ENCODE results near the gene ZBTB39.
"Not testable (repeated sequence)": the region's sequence is repeated elsewhere in the genome, so short reads cannot be mapped to it uniquely, and the experiment has no call there.

The ZBTB39 gene

GRCh38 chr12:56989861-56990610 is 16.3 kb downstream of the ZBTB39 start:
- TF ChIP-seq POLR2A (IDR thresholded peaks at IDR 0.05; ENCODE audit: low read depth, low read length), result no peak
- DNase-seq (ENCODE audit: insufficient read length, low spot score) (no peak), FAIRE-seq (no peak)

DNA sequence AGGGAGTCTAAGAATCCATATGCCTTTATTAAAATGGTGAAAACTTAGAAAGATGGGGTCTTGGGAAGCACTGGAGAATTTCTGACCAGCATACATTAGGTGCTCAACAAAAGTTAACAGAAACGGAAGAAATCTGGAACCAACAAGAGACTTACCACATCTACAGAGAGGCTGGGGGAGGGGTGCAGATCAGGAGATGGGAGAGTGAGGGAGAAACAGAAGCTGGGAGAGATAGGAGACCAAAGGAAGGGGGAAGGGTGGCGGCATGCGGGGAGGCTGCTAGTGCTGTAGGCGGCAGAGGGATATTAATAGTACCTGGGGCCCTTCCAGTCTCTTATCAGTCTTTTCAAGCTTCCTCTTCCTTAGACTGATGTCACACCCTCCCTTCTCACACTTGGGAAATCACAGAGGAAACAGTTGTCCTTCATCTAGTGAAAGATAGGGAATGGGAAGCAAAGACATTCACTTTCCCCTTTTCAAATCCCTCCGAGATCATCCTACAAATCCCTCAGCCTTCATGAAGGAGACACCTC is 18.1 kb downstream of the ZBTB39 start:
- no peak for DNase-seq (ENCODE audit: insufficient read length, low spot score)
- TF ChIP-seq POLR2A (IDR thresholded peaks at IDR 0.05; ENCODE audit: low read depth, low read length), result no peak
- no peak for FAIRE-seq

- no peak for TF ChIP-seq POLR2A (IDR thresholded peaks at IDR 0.05; ENCODE audit: low read depth, low read length)
- FAIRE-seq (no peak), DNase-seq (ENCODE audit: insufficient read length, low spot score) (peak; percentile 71)
These were observed 18.7 kb downstream of the ZBTB39 start for GRCh38 chr12:56987551-56988053.

GRCh38 chr12:56987011-56987410 is 19.3 kb downstream of the ZBTB39 start:
- no peak for TF ChIP-seq POLR2A (IDR thresholded peaks at IDR 0.05; ENCODE audit: low read depth, low read length)
- FAIRE-seq, result no peak
- DNase-seq (ENCODE audit: insufficient read length, low spot score), result no peak

- peak; percentile 44 for DNase-seq (ENCODE audit: insufficient read length, low spot score)
- FAIRE-seq, result peak; percentile 82
These were observed 20.6 kb downstream of the ZBTB39 start for GRCh38 chr12:56985714-56986113.

GRCh38 chr12:56983386-56983785 is 23.0 kb downstream of the ZBTB39 start:
- FAIRE-seq, result no peak
- DNase-seq (ENCODE audit: insufficient read length, low spot score), result no peak
- TF ChIP-seq POLR2A (IDR thresholded peaks at IDR 0.05; ENCODE audit: low read depth, low read length), result no peak

DNA sequence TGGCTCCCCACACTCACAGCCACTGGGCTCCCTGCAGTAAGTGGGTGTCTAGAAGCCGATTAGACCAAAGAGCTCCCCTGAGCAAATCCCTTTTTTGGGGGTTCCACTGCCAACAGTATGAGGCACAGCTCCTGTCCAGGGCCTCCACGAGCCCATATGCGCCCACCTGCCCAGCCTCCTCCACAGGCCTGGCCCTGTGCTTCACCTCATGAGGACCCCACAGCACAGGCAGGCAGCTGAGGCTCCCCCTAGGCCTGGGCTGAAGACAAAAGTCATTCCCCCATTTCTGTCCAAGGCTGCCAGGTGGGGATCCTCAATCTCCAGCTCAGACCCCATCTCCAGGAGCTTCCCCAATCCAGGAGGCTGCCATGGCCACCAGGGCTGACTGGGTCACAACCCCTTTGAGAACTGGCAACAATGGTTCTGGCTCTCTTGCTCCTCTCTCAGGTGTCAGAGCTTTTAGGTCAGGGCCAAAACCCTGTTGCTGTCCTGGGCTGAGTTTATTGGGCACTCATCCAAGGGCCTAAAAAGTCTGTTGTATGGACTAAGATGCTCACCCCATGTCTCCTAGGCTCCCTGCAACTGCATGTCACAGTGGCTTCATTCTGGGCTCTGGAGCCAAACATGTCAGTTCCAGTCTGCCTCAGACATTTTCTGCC is 23.6 kb downstream of the ZBTB39 start:
- FAIRE-seq; DNase-seq (ENCODE audit: insufficient read length, low spot score): not testable (repeated sequence)

DNA sequence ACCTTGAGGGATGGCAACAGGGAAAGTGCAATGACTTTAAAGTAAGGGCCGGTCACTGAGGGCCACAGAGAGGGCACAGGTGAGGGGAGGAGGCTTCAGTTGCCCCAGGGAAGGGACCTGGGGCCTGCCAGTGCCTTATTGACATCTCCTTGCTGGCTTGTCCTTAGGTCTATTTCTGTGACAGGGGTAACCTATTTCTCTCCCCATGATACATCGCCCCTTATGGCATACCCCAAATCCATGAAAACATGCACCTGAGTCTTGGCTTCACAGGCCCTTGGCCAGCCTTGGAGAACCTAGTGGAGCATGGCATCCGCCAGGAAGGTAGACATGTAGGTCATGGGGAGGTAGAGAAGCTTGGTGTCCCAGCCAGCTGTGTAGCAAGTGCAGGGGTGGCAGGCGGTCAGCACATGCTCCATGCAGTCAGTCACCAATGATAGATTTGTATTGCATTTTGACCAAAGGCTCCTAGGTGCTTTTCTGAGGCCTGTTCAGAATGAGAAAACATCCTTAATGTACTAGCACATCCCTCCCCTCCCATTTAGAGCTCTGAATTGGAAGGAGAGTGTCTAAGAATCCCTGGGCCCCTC is 25.3 kb downstream of the ZBTB39 start:
- DNase-seq (ENCODE audit: insufficient read length, low spot score) (no peak), FAIRE-seq (no peak)

GRCh38 chr12:56980268-56980667 is 26.1 kb downstream of the ZBTB39 start:
- DNase-seq (ENCODE audit: insufficient read length, low spot score), result no peak
- FAIRE-seq, result no peak
- TF ChIP-seq POLR2A (IDR thresholded peaks at IDR 0.05; ENCODE audit: low read depth, low read length), result no peak

More for the DNA sequence above, 25.3 kb downstream of the ZBTB39 start:
- TF ChIP-seq POLR2A (IDR thresholded peaks at IDR 0.05; ENCODE audit: low read depth, low read length), result no peak

DNA sequence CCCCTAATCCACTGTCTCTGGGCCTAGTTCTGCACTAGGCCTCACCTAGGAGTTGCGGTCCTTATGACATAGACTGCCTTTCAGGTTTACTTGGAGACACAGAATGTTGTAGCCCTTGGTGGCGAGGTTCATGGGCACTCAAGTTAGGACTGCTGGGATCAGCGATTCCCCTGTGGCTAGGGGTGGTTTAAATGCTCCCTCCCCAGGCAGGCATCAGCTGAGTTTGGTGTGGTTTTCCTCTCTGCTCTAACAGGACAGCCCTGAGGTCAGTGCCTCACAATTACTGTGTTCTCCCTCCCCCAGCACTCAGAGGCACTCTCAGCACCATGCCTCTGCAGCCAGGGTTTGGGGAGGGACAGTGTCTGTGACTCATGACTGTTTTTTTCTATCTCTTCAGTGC is 26.7 kb downstream of the ZBTB39 start:
- no peak for TF ChIP-seq POLR2A (IDR thresholded peaks at IDR 0.05; ENCODE audit: low read depth, low read length)
- FAIRE-seq (no peak), DNase-seq (ENCODE audit: insufficient read length, low spot score) (no peak)

DNA sequence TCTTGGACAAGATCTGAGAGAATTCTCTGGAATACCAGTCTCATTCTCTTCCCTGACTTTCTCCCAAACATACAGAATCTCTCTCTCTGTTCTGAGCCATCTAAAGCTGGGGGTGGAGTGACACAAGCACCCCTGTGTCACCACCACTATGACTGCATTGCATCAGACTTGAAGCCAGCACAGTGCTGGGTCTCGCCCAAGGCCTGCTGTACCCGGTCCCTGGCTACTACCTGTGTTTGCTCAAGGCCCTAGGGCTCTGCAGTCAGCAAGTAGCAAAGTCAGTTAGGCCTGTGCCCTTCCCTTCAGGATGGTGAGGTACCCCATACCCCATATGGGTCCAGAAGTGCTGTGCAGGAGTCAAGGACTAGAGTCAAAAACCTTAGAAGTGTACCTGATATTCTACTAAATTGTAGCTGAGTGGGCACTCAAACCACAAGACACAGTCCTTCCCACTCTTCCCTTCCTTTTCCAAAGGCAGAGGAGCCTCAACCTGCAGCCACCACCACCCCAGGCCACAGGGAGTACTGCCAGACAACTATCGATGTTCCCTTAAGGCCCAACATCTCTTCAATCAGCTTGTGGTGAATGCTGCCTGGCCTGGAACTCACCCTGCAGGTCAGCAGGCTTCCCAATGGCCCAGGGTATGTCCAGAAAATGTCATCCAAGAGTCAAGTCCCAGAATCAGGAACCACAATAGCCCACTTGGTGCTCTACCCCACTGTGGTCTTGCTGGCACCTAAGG is 27.8 kb downstream of the ZBTB39 start:
- TF ChIP-seq POLR2A (IDR thresholded peaks at IDR 0.05; ENCODE audit: low read depth, low read length), result no peak
- DNase-seq (ENCODE audit: insufficient read length, low spot score), result no peak
- FAIRE-seq, result no peak

DNA sequence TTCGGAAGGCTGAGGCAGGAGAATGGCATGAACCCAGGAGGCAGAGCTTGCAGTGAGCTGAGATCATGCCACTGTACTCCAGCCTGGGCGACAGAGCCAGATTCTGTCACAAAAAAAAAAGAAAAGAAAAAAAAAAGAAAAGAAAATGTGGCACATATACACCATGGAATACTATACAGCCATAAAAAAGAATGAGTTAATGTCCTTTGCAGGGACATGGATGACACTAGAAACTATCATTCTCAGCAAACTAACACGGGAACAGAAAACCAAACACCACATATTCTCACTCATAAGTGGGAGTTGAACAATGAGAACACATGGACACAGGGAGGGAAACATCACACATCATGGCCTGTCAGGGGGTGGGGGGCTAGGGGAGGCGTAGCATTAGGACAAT is 29.0 kb downstream of the ZBTB39 start:
- DNase-seq (ENCODE audit: insufficient read length, low spot score); FAIRE-seq: not testable (repeated sequence)

DNA sequence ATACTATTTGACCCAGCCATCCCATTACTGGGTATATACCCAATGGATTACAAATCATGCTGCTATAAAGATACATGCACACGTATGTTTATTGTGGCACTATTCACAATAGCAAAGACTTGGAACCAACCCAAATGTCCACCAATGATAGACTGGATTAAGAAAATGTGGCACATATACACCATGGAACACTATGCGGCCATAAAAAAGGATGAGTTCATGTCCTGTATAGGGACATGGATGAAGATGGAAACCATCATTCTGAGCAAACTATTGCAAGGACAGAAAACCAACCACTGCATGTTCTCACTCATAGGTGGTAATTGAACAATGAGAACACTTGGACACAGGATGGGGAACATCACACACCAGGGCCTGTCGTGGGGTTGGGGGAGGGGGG is 32.1 kb downstream of the ZBTB39 start:
- not testable (repeated sequence) for DNase-seq (ENCODE audit: insufficient read length, low spot score); FAIRE-seq

DNA sequence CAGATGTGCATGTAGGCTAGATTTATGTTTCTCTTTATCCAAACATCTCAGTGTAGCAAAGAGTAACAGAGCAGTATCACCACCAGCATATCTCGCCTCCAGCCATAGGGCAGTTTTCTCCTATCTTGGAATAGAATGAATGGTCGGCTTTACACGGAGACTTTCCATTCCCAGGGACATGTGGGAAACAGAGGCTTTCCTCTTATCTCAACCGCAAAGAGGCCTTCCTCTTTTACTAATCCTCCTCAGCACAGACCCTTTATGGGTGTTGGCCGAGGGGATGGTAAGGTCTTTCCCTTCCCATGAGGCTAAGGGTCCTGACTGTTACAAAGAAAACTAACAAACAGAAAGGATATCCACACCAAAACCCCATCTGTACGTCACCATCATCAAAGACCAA is 37.4 kb downstream of the ZBTB39 start:
- FAIRE-seq; DNase-seq (ENCODE audit: insufficient read length, low spot score): not testable (repeated sequence)

DNA sequence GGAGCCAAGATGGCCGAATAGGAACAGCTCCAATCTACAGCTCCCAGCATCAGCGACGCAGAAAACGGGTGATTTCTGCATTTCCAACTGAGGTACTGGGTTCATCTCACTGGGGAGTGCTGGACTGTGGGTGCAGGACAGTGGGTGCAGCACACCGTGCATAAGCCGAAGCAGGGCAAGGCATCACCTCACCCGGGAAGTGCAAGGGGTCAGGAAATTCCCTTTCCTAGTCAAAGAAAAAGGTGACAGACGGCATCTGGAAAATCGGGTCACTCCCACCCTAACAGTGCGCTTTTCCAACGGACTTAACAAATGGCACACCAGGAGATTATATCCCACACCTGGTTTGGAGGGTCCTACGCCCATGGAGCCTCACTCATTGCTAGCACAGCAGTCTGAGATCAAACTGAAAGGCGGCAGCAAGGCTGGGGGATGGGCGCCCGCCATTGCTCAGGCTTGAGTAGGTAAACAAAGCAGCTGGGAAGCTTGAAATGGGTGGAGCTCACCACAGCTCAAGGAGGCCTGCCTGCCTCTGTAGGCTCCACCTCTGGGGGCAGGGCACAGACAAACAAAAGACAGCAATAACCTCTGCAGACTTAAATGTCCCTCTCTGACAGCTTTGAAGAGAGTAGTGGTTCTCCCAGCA is 40.2 kb downstream of the ZBTB39 start:
- FAIRE-seq, result not testable (repeated sequence)

DNA sequence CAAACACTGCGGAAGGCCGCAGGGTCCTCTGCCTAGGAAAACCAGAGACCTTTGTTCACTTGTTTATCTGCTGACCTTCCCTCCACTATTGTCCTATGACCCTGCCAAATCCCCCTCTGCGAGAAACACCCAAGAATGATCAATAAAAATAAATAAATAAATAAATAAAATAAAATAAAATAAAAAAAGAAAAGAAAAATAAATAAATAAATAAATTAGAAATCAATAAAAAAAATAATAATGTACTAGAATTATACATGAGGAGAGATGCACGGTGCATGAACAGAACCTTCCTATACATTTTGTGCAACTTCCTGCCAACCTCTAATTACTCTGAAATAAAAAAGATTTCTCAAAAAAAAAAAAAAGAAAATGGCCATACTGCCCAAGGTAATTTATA is 41.2 kb downstream of the ZBTB39 start:
- not testable (repeated sequence) for DNase-seq (ENCODE audit: insufficient read length, low spot score); FAIRE-seq

More for the DNA sequence above, 40.2 kb downstream of the ZBTB39 start:
- DNase-seq (ENCODE audit: insufficient read length, low spot score), result not testable (repeated sequence)

GRCh38 chr12:56963557-56963956 is 42.8 kb downstream of the ZBTB39 start:
- DNase-seq (ENCODE audit: insufficient read length, low spot score); FAIRE-seq: not testable (repeated sequence)

DNA sequence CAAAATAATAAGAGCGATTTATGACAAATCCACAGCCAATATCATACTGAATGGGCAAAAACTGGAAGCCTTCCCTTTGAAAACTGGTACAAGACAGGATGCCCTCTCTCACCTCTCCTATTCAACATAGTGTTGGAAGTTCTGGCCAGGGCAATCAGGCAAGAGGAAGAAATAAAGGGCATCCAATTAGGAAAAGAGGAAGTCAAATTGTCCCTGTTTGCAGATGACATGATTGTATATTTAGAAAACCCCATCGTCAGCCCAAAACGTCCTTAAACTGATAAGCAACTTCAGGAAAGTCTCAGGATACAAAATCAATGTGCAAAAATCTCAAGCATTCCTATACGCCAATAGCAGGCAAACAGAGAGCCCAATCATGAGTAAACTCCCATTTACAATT is 44.1 kb downstream of the ZBTB39 start:
- DNase-seq (ENCODE audit: insufficient read length, low spot score); FAIRE-seq: not testable (repeated sequence)

Data from H54 (cell line).